Left hindlimb (tissue), 1 donor: ENCODE results near the gene COL4A2.

ENCODE experiments used
- DNase-seq: peaks from one replicate; pipeline ENCODE4 v3.0.0-alpha.2; 2018

Gene COL4A2

GRCh38 chr13:110405597-110406450 is 98.7 kb downstream of the COL4A2 start:
- DNase-seq, result no peak

- DNase-seq, result no peak
Observed at GRCh38 chr13:110407021-110407420, 99.9 kb downstream of the COL4A2 start.

DNA sequence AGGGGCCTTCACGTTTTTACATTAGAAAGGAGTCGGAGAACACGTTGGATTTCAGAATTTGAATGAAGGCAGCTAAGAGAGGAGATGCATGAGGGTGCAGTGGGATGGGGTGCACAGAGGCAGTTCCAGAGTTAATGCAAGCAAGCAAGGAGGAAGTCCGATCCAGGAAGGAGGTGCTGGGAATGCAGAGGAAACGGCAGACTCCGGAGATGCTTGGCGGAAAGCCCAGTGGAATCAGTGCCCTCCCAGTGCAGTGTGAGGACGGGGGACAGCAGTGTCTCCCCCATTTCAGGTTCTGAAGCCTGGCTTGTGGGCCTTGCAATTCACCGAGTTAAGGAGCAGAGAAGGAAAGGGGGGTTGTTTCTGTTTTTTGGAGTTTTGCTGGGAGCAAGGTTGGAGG is 100.4 kb downstream of the COL4A2 start:
- no peak for DNase-seq

DNA sequence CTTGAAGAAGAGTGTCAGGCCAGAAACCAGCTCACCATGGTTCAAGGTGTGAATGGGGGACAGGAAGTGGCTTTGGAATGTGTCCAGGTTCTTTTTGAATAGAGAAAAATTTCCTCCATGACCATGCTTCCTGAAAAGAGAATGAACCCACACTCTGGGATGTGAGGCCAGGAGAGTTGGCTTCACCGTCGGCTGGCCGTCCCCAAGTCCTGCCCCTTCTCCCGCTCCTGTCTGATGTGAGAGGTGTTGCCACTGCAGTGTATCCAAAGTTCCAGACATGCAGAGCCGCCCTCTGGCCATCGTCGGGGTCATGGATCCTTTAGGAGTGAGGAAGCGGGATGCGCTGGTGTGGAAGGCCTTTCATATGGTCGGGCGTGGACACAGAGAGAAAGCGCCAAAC is 101.2 kb downstream of the COL4A2 start:
- DNase-seq, result no peak

- no peak for DNase-seq
Observed at GRCh38 chr13:110409581-110409992, 102.5 kb downstream of the COL4A2 start.

DNA sequence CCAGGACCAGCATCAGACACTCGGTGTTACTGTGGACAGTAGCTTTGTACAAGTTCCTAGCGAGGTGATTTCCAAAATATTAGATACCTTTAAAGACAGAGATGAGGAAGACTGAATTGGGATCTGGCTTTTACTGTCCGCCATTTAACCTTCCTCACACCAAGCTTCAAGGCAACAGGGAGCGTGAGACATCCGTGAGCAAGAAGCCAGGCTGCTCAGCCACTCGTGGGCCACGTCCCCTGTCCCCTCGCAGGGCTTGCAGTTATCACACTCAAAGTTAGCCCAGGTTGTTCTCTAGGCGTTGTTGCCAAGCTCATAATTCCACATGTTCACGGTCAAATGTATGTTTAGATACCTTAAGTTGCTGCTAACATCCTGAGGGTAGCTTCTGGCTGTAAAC is 102.9 kb downstream of the COL4A2 start:
- no peak for DNase-seq

- no peak for DNase-seq
Observed at GRCh38 chr13:110410936-110411687, 104.0 kb downstream of the COL4A2 start.

DNA sequence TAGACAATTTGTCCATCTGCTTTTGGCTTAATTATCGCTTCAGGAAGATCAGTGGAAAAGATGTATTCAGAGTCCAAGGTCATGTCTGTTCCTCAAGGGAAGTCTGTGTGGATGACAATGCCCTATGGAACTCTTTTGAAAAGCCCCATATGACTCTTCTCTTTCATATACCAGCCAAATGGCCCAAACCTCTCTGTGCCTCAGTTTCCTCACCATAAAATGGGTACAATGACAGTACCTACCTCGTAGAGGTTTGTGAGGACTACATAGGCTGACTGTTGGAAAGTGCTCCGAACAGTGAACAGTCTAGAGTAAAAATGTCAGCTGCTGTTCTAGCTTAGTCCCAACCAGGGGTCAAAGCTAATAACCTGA is 104.6 kb downstream of the COL4A2 start:
- DNase-seq, result no peak

DNA sequence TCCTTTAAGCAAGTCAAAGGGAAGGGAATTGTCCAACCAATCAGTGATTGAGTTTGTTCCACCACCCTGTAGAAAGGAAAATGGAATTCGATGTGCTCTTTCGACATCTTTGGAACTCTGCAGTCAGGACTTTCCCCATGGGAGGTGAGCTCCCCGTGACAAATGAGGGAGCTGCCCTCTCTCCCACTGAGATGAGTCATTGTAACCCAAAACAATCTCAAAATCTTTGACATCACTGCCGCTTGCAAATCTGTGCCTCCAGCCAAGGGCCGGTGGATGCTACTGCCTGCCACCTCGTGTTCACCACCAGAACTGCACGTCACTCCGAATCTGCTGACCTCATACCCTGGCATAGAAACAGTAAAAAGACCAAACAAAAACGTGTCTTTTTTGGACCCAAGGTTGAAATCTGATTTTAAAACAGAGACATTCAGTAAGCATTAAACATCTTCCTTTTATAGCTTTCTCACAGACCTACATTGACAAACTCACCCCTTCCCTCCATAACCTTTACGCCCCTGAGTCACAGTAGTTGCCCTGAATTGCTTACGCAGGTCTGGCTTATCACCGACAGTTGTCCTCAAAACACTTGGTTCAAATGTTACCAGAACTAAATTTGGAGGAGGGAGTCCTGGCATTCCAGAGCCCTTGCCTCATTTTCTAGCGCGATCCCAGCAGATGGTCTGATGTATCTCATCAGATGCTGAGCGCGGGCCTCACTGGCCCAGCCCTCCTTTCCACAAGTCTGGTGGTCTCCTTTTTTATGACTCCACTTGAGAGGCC is 105.2 kb downstream of the COL4A2 start:
- peak; percentile 91 for DNase-seq

DNA sequence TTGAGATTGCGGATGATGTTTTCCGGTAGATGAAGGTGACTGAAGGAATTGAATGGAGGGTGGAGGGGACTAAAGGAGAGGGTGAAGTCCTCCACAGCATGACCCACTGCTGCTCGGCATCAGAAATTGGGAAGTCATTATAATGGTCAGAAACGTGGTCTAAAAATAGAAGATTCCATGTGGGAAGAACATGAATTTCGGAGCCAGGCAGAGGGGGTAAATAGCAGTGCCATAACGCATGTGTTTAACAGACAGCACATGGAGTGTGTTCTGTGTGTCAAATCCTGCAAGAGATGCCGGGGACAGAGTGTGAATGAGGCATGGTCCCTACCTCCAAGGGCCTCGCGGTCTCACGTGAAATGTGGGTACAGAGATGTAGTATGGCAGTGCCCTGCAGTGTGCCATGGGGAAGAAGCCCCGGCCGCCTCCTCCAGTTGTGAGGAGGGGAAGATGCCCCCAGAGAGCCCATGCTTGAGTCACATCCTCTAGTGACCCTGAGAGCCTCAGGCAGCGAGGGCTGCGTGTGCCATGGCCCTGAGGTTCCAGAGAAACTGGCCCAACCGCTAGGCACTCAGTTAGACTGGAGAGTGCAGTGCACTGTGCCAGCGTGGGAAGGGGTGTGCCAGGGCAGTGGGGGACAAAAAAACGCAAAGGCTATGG is 106.1 kb downstream of the COL4A2 start:
- DNase-seq, result no peak

DNA sequence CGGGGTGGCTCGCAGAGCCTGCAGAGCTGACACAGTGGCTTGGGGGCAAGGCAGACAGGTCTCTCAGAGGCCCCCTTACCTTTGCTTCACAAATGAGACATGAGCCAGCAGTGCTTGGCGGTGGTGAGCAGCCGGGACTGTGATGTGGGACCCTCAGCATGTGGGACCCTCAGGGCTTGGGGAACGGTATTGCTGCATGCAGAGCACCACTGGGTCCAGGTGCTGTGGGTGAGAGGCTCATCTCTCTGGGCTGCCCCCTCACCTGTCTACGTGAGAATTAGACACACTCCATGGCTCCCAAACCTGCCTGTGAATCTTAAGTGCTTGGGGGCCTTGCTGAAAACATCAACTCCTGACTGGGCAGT is 106.6 kb downstream of the COL4A2 start:
- DNase-seq, result no peak

GRCh38 chr13:110414283-110414682 is 107.2 kb downstream of the COL4A2 start:
- no peak for DNase-seq

DNA sequence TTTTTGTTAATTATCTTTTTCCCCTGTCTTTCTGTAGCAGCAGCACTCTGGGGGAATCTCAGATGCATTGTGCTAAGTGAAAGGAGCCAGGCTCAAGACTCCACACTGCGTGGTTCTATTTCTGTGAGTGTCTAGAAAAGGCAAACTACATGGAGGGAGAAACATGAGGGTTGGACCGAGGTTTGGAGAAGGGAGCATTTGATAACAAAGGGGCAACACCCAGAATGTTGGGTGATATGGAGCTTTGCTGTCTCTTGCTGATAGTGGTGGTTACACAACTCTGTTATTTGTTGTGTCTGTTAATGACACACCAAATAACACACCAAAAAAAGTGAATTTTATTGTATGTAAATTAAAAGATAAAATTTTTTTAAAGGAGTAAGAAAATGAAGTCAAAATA is 107.8 kb downstream of the COL4A2 start:
- no peak for DNase-seq

DNA sequence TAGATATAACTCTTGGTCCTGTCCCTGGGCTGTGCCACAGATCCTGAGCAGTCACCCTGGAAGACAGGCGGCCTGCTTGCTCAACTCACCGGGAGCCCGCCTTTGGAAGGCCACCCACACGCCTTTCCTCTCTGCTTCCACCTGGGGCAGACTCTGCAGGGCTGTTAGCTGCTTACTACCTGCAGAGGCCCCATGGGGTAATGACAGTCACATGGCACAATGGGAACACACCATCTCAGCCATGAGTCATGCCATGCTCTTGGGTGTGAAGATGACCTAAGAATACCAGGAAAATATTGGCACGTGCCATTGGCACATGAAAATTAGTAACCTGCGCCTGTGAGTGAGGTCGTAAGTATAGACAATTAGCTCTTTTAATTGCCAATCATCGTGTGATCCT is 108.6 kb downstream of the COL4A2 start:
- no peak for DNase-seq

DNA sequence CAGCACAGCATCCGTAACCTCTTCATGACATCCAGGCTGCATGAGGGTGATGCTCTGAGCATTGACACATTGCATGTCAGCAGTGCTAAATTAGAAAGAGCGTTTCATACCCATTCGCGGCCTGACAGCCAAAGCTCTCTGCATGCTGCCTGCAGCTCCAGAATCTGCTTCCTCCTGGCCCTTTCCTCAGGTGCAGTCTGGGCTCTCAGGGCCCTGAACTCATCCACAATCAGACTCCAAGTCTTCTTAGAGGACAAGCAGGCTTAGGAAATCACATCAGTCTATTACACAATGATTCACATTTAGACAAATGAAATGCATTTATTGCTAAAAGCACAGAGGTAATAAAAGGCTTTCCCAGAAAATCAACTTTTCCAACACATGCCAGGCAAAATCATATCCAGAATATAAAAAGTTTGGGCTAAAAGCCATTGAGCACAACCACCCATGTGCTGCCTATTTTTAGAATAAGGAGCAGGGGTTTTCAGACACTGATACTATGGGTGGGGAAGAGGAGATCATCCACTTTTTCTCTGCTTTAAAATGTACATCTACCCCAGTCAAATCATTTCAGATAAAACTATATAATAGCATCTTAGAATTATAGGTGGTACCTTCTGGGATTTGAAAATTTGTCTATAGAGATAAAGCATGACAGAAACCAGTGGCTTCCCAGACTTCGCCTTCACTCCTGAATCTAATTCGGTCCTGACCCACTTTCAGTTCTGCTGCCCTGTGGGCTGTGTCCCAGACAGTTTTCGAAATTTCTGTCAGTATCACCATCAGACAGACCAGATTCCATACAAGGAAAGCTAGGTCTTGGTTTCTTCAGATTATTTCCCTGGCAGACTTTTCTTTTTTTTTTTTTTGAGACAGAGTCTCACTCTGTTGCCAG is 109.3 kb downstream of the COL4A2 start:
- no peak for DNase-seq

DNA sequence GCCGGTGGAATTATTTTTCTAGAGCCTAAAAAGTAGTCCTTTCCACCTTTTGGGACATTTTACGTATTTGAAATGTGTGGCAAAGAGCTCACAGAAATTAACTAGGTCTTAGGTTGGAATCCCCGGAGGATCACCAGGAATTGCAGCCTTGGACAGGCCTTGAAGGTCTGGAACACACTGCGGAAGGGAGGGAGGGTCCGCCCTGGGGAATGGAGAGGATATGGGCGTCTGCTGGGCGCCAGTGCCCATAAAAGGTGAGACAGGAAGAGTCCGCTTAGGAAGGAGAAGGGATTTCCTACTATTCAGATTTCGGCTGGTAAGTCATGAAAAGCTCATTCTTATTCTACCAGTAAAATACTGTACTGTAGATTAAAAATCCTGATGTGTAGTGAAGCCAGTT is 111.9 kb downstream of the COL4A2 start:
- DNase-seq, result no peak

- no peak for DNase-seq
Observed at GRCh38 chr13:110419381-110419791, 112.3 kb downstream of the COL4A2 start.

DNA sequence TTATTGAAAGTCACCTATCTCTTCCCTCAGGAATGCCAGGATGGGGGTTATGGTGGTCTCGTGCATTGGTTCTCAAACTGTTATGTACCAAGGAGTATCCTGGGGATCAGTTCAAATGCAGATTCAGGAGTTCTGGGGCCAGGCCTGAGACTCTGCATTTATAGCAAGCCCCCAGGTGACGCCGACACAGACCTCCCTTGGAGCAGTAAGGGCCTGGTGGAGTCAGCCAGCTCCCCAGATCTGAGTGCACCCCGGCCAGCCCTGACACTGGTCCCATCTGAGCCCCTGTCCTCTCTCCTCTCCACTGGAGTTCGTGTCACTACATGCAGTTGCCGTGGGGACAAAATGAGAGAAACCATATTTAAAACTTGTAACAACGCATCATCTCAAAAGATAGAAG is 112.9 kb downstream of the COL4A2 start:
- DNase-seq, result no peak

- DNase-seq, result no peak
Observed at GRCh38 chr13:110420626-110421025, 113.5 kb downstream of the COL4A2 start.

DNA sequence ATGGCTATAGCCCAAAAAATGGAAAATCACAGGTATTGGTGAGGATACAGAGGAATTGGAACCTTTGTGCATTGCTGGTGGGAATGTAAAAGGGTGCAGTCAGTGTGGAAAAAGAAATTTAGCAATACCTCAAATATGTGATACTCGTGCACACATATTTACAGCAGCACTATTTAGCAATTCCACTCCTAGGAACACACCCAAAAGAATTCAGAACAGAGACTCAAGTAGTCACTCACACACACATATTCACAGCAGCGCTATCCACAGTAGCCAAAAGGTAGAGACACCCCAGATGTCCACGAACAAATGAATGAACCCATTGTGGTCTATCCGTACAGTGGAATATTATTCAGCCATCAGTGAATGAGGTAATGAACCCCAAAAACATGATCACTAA is 114.0 kb downstream of the COL4A2 start:
- DNase-seq, result no peak

DNA sequence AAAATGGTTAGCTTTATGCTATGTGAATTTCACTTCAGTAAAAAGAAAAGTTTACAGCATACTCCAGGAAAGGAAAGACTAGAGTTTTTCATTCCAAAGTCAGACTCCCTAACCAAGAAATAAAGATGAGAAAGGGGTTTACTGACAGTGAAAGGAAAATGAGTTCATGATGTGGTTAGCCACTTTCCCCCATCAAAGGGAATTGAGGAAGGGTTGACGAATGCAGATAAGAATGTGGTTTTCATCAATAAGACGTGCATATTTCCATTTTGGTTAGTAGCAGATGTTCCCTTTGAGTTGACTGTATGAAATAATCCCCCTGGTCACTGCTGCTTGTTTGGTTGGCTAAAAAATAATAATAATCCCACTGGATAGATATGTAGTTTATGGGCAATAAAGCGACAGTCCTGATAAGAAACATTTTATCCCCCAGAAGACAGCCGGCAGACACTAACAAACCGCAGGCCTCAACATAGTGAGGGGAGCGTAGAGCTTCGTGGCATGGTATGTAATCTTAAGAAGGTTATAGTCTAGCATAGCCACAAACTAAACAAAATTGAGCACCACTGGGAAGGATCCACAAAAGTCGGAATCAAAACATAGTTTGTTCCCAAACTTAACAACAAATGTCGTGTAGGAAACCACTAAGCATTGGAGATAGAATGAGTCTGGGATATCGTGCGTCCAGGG is 114.8 kb downstream of the COL4A2 start:
- no peak for DNase-seq
